Liver (tissue), 3 donors: ENCODE results near the gene TMTC2.

Experiments
- CTCF ChIP-seq: fragments of 150-350 bp; IDR thresholded peaks from 2 replicates; pipeline ENCODE4 v1.5.1; 2017; ENCODE audit warnings: improper control_type of control experiment, low read depth, low read length; ENCODE audit not compliant: missing input control
- EGR1 ChIP-seq, 2 donors: IDR thresholded peaks; 2 replicates each; pipeline ENCODE4 v1.6.1; 2016 to 2018; ENCODE audit warnings: antibody characterized with exemption in 2 of 2, low read depth in 2 of 2
- GABPA ChIP-seq, 2 donors: IDR thresholded peaks in 1 of 2; conservative IDR thresholded peaks in 1 of 2; 2 replicates each; pipeline ENCODE4 v1.6.1; 2016; ENCODE audit warnings: antibody characterized with exemption in 2 of 2, mild to moderate bottlenecking in 1 of 2, moderate library complexity in 1 of 2
- JUND ChIP-seq, 2 donors: IDR thresholded peaks; 2 replicates each; pipeline ENCODE4 v1.6.1; 2016; ENCODE audit warnings: antibody characterized with exemption in 2 of 2
- MAX ChIP-seq: IDR thresholded peaks from 2 replicates; pipeline ENCODE4 v1.6.1; 2016; ENCODE audit warnings: antibody characterized with exemption
- NR2F2 ChIP-seq: IDR thresholded peaks from 2 replicates; pipeline ENCODE4 v1.6.1; 2016; ENCODE audit warnings: antibody characterized with exemption
- RAD21 ChIP-seq, 2 donors: IDR thresholded peaks; 2 replicates each; pipeline ENCODE4 v1.6.1; 2016; ENCODE audit warnings: antibody characterized with exemption in 2 of 2, mild to moderate bottlenecking in 2 of 2
- REST ChIP-seq: IDR thresholded peaks from 2 replicates; pipeline ENCODE4 v1.6.1; 2016; ENCODE audit warnings: antibody characterized with exemption, mild to moderate bottlenecking
- SP1 ChIP-seq: IDR thresholded peaks from 2 replicates; pipeline ENCODE4 v1.6.1; 2018; ENCODE audit warnings: antibody characterized with exemption, mild to moderate bottlenecking
- TAF1 ChIP-seq: conservative IDR thresholded peaks from 2 replicates; pipeline ENCODE4 v1.6.1; 2016; ENCODE audit warnings: antibody characterized with exemption, mild to moderate bottlenecking
- YY1 ChIP-seq: IDR thresholded peaks from 2 replicates; pipeline ENCODE4 v1.6.1; 2016; ENCODE audit warnings: antibody characterized with exemption, mild to moderate bottlenecking
- TF ChIP-seq, protein P1 (sequence below): IDR thresholded peaks from 2 replicates; pipeline ENCODE4 v1.6.1; 2016; ENCODE audit warnings: antibody characterized with exemption
- donor health status: healthy.
- donor health status: healthy.

DNA sequence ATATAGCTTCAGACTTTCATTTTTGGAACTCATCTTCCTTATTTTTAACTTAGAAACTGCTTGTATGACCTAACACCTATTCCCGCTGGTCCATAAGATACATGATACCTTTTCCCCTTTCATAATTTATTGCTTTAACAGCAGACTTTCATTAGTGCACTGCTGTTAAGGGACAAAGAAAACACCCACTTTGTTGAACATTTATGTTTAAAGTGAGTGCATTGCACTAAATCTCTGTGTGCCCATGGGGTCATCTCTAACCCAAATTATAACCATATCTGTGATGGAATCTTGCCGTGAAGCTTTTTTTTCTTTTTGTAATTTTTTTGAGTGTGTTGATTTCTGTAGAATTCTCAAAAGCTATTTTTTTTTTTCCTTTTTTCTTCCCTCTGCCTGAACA lies 261.8 kb downstream of the TMTC2 start:
- TF ChIP-seq TAF1 (no peak), CTCF (no peak), NR2F2 (no peak), RAD21 (IDR thresholded peaks at IDR 0.05) (no peak), GABPA (IDR thresholded peaks at IDR 0.05 in 1 of 2, conservative IDR thresholded peaks at IDR 0.05 in 1 of 2) (no peak), REST (no peak), MAX (no peak), YY1 (no peak), JUND (IDR thresholded peaks at IDR 0.05) (no peak), SP1 (no peak), EGR1 (IDR thresholded peaks at IDR 0.05; ENCODE audit: low read depth in 2 of 2) (no peak)
- TF ChIP-seq, protein P1, sequence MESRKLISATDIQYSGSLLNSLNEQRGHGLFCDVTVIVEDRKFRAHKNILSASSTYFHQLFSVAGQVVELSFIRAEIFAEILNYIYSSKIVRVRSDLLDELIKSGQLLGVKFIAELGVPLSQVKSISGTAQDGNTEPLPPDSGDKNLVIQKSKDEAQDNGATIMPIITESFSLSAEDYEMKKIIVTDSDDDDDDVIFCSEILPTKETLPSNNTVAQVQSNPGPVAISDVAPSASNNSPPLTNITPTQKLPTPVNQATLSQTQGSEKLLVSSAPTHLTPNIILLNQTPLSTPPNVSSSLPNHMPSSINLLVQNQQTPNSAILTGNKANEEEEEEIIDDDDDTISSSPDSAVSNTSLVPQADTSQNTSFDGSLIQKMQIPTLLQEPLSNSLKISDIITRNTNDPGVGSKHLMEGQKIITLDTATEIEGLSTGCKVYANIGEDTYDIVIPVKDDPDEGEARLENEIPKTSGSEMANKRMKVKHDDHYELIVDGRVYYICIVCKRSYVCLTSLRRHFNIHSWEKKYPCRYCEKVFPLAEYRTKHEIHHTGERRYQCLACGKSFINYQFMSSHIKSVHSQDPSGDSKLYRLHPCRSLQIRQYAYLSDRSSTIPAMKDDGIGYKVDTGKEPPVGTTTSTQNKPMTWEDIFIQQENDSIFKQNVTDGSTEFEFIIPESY: no peak
